OCI-LY1 (cell line): ENCODE measurements around the gene UBE2F.

Source experiments
- H2AFZ ChIP-seq: fragments of 200-600 bp; sonication (generic), shearing (Covaris generic); 2 replicates; pipeline ENCODE4 v1.6.0; 2014; ENCODE audit warnings: antibody characterized with exemption, mild to moderate bottlenecking, low read length
- H3F3A ChIP-seq: fragments of 200-600 bp; sonication (generic), shearing (Covaris generic); 2 replicates; pipeline ENCODE4 v1.6.0; 2014; ENCODE audit warnings: mild to moderate bottlenecking, antibody characterized with exemption, low read length, moderate library complexity; ENCODE audit not compliant: insufficient read depth
- H3K27ac ChIP-seq: fragments of 200-600 bp; sonication (generic); 2 replicates; pipeline ENCODE4 v1.5.1; 2014; ENCODE audit warnings: low read length, mixed run types, mild to moderate bottlenecking, low read depth; ENCODE audit not compliant: poor library complexity, severe bottlenecking
- H3K27me3 ChIP-seq: fragments of 200-600 bp; sonication (generic); 2 replicates; pipeline ENCODE4 v1.6.0; 2014; ENCODE audit warnings: antibody characterized with exemption, mild to moderate bottlenecking, low read length, moderate library complexity; ENCODE audit not compliant: insufficient read depth
- H3K36me3 ChIP-seq: fragments of 200-600 bp; sonication (generic); 2 replicates; pipeline ENCODE4 v1.6.1; 2014; ENCODE audit warnings: mild to moderate bottlenecking, antibody characterized with exemption, low read length, moderate library complexity, mixed read lengths; ENCODE audit not compliant: insufficient read depth
- H3K4me1 ChIP-seq: fragments of 200-600 bp; sonication (generic); 2 replicates; pipeline ENCODE4 v1.5.1; 2014; ENCODE audit warnings: mild to moderate bottlenecking, low read length, moderate library complexity; ENCODE audit not compliant: insufficient read depth, severe bottlenecking
- H3K4me2 ChIP-seq: fragments of 200-600 bp; sonication (generic), shearing (Covaris generic); 2 replicates; pipeline ENCODE4 v1.6.1; 2014; ENCODE audit warnings: low read length
- H3K4me3 ChIP-seq: fragments of 200-600 bp; sonication (generic); 2 replicates; pipeline ENCODE4 v1.5.1; 2014; ENCODE audit warnings: low read length, low read depth, mild to moderate bottlenecking, mixed read lengths; ENCODE audit not compliant: poor library complexity, severe bottlenecking
- H3K79me2 ChIP-seq: fragments of 200-600 bp; shearing (Covaris generic); 2 replicates; pipeline ENCODE4 v1.6.1; 2016; ENCODE audit warnings: mixed run types, low read length, mixed read lengths; ENCODE audit not compliant: insufficient read depth
- H3K9ac ChIP-seq: fragments of 200-600 bp; sonication (generic), shearing (Covaris generic); 2 replicates; pipeline ENCODE4 v1.6.1; 2014; ENCODE audit warnings: mild to moderate bottlenecking, low read length, mixed read lengths
- H3K9me2 ChIP-seq: fragments of 200-600 bp; sonication (generic), shearing (Covaris generic); 2 replicates; pipeline ENCODE4 v1.6.1; 2014; ENCODE audit warnings: low read depth, mild to moderate bottlenecking, low read length, mixed read lengths
- H3K9me3 ChIP-seq: fragments of 200-600 bp; shearing (Covaris generic); 2 replicates; pipeline ENCODE4 v1.6.1; 2014; ENCODE audit warnings: low read length, mixed read lengths
- H4K20me1 ChIP-seq: fragments of 200-600 bp; sonication (generic), shearing (Covaris generic); 2 replicates; pipeline ENCODE4 v1.6.0; 2016; ENCODE audit warnings: mild to moderate bottlenecking, low read length; ENCODE audit not compliant: insufficient read depth
- CTCF ChIP-seq: fragments of 200-600 bp; sonication (generic), shearing (Covaris generic); IDR thresholded peaks from 2 replicates; pipeline ENCODE4 v1.5.1; 2017; ENCODE audit warnings: mild to moderate bottlenecking, antibody characterized with exemption, low read length, moderate library complexity, mixed read lengths
- EZH2 ChIP-seq: fragments of 200-600 bp; sonication (generic), shearing (Covaris generic); IDR thresholded peaks from 2 replicates; pipeline ENCODE4 v1.8.0; 2017; ENCODE audit warnings: borderline replicate concordance, mixed run types, mild to moderate bottlenecking, antibody characterized with exemption, low read length, moderate library complexity, mixed read lengths

UBE2F gene

GRCh38 chr2:238079874-238080327, 113.1 kb downstream of the UBE2F start:
- Histone ChIP-seq H3K79me2 (no peaks in the 10 kb centered on the region), H3K4me1 (no peaks in the 10 kb centered on the region), H3K27me3 (no peaks in the 10 kb centered on the region), H3K4me2 (no peak overlapping the region), H3K9me2 (no peaks in the 10 kb centered on the region), H3F3A (no peaks in the 10 kb centered on the region), H3K9ac (no peak overlapping the region), H2AFZ (no peak overlapping the region), H4K20me1 (no peaks in the 10 kb centered on the region), H3K4me3 (no peak overlapping the region), H3K9me3 (peaks cover 3% of the 10 kb centered on the region; the same call in 1 of the 2 replicates), H3K36me3 (peaks cover 68% of the 10 kb centered on the region), H3K27ac (no peak overlapping the region)
- TF ChIP-seq CTCF = no peak
- TF ChIP-seq EZH2 = no peak

- TF ChIP-seq CTCF = no peak
- TF ChIP-seq EZH2 = no peak
- Histone ChIP-seq H3K4me2 (no peak overlapping the region), H3K9me2 (no peaks in the 10 kb centered on the region), H3K4me3 (no peak overlapping the region), H3F3A (no peaks in the 10 kb centered on the region), H2AFZ (no peak overlapping the region), H3K9me3 (peaks cover 3% of the 10 kb centered on the region; the same call in 1 of the 2 replicates), H3K36me3 (peaks cover 64% of the 10 kb centered on the region), H3K9ac (no peak overlapping the region), H3K4me1 (no peaks in the 10 kb centered on the region), H4K20me1 (no peaks in the 10 kb centered on the region), H3K27me3 (no peaks in the 10 kb centered on the region), H3K27ac (no peak overlapping the region), H3K79me2 (no peaks in the 10 kb centered on the region)
Measured at GRCh38 chr2:238080518-238080917, 113.7 kb downstream of the UBE2F start.

- Histone ChIP-seq H3K27ac (no peak overlapping the region), H3K79me2 (no peaks in the 10 kb centered on the region), H3K4me2 (no peak overlapping the region), H2AFZ (no peak overlapping the region), H3K4me1 (no peaks in the 10 kb centered on the region), H3F3A (no peaks in the 10 kb centered on the region), H3K9ac (no peak overlapping the region), H3K36me3 (peaks cover 63% of the 10 kb centered on the region), H4K20me1 (no peaks in the 10 kb centered on the region), H3K4me3 (no peak overlapping the region), H3K9me3 (peaks cover 3% of the 10 kb centered on the region; the same call in 1 of the 2 replicates), H3K9me2 (no peaks in the 10 kb centered on the region), H3K27me3 (no peaks in the 10 kb centered on the region)
- TF ChIP-seq CTCF = no peak
- no peak for TF ChIP-seq EZH2
Measured at GRCh38 chr2:238081150-238081549, 114.3 kb downstream of the UBE2F start.
